HEK293T (cell line): ENCODE results near the gene CTNNBL1.

ENCODE experiments used
- ARNT ChIP-seq: fragments of 450-650 bp; IDR thresholded peaks from 2 replicates; pipeline ENCODE4 v1.6.1; 2017; ENCODE audit warnings: mild to moderate bottlenecking
- BHLHE40 ChIP-seq: fragments of 450-650 bp; IDR thresholded peaks from 2 replicates; pipeline ENCODE4 v1.6.1; 2016; ENCODE audit warnings: mild to moderate bottlenecking, moderate library complexity, borderline replicate concordance
- ELF4 ChIP-seq: fragments of 450-650 bp; IDR thresholded peaks from 2 replicates; pipeline ENCODE4 v1.6.1; 2017; ENCODE audit warnings: antibody characterized with exemption
- FOXA1 ChIP-seq: fragments of 450-650 bp; IDR thresholded peaks from 2 replicates; pipeline ENCODE4 v1.6.1; 2016; ENCODE audit warnings: mild to moderate bottlenecking
- PKNOX1 ChIP-seq: fragments of 450-650 bp; IDR thresholded peaks from 2 replicates; pipeline ENCODE4 v1.6.1; 2016

GRCh38 chr20:37758332-37758731, 64.5 kb downstream of the CTNNBL1 start:
- TF ChIP-seq BHLHE40 (no peak), FOXA1 (no peak), PKNOX1 (no peak), ARNT (no peak), ELF4 (no peak)
